NCI-H1436 treated with DMSO at 0.1 percent for 48 hours (cell line): Measurements from ENCODE around the gene ROPN1B.
"Not testable (repeated sequence)": the region's sequence is repeated elsewhere in the genome, so short reads cannot be mapped to it uniquely, and the experiment has no call there.

ENCODE experiments used
- DNase-seq: peaks from one replicate; lab custom pipeline; 2025; lab: John Stamatoyannopoulos, UW

Gene ROPN1B

GRCh38 chr3:125968701-125969592 lies at the start of gene ROPN1B:
Gene ROPN1B (plus strand): TSS chr3:125969178. CDS start chr3:125972055, 2,877 bp downstream.
- not testable (repeated sequence) for DNase-seq

- DNase-seq, result not testable (repeated sequence)
Observed at GRCh38 chr3:125920191-125920590, 48.8 kb upstream of the ROPN1B start.

- not testable (repeated sequence) for DNase-seq
Observed at GRCh38 chr3:125920751-125921279, 48.2 kb upstream of the ROPN1B start.

- not testable (repeated sequence) for DNase-seq
Observed at GRCh38 chr3:125921712-125922111, 47.3 kb upstream of the ROPN1B start.

- DNase-seq, result not testable (repeated sequence)
Observed at GRCh38 chr3:125923324-125924115, 45.5 kb upstream of the ROPN1B start.

- DNase-seq, result not testable (repeated sequence)
Observed at GRCh38 chr3:125924276-125924675, 44.7 kb upstream of the ROPN1B start.

GRCh38 chr3:125925727-125926126 lies 43.3 kb upstream of the ROPN1B start:
- not testable (repeated sequence) for DNase-seq

GRCh38 chr3:125928771-125929545 lies 40.0 kb upstream of the ROPN1B start:
- DNase-seq, result peak; percentile 12

- not testable (repeated sequence) for DNase-seq
Observed at GRCh38 chr3:125929765-125930164, 39.2 kb upstream of the ROPN1B start.

- DNase-seq, result not testable (repeated sequence)
Observed at GRCh38 chr3:125931355-125931880, 37.6 kb upstream of the ROPN1B start.

GRCh38 chr3:125933397-125934173 lies 35.4 kb upstream of the ROPN1B start:
- not testable (repeated sequence) for DNase-seq

- DNase-seq, result not testable (repeated sequence)
Observed at GRCh38 chr3:125935252-125935874, 33.6 kb upstream of the ROPN1B start.

- DNase-seq, result not testable (repeated sequence)
Observed at GRCh38 chr3:125936210-125936815, 32.7 kb upstream of the ROPN1B start.

- DNase-seq, result not testable (repeated sequence)
Observed at GRCh38 chr3:125936891-125937290, 32.1 kb upstream of the ROPN1B start.

GRCh38 chr3:125947806-125948205 lies 21.2 kb upstream of the ROPN1B start:
- not testable (repeated sequence) for DNase-seq

GRCh38 chr3:125948901-125949300 lies 20.1 kb upstream of the ROPN1B start:
- not testable (repeated sequence) for DNase-seq

GRCh38 chr3:125951176-125951575 lies 17.8 kb upstream of the ROPN1B start:
- not testable (repeated sequence) for DNase-seq

- not testable (repeated sequence) for DNase-seq
Observed at GRCh38 chr3:125957020-125957419, 12.0 kb upstream of the ROPN1B start.

GRCh38 chr3:125957674-125958510 lies 11.1 kb upstream of the ROPN1B start:
- no peak for DNase-seq
